HG03135 (cell line): Measurements from ENCODE around the gene TXNRD1.
"Not testable (repeated sequence)": the region's sequence is repeated elsewhere in the genome, so short reads cannot be mapped to it uniquely, and the experiment has no call there.

Source experiments
- ATAC-seq: cut with Tn5 transposase; IDR thresholded peaks from one replicate; pipeline ENCODE4 v1.9.1; 2021; ENCODE audit warnings: mild to moderate bottlenecking, moderate library complexity; ENCODE audit not compliant: unreplicated experiment

TXNRD1 gene

GRCh38 chr12:104189915-104190555, 25.5 kb upstream of the TXNRD1 start:
- no peak for ATAC-seq

DNA sequence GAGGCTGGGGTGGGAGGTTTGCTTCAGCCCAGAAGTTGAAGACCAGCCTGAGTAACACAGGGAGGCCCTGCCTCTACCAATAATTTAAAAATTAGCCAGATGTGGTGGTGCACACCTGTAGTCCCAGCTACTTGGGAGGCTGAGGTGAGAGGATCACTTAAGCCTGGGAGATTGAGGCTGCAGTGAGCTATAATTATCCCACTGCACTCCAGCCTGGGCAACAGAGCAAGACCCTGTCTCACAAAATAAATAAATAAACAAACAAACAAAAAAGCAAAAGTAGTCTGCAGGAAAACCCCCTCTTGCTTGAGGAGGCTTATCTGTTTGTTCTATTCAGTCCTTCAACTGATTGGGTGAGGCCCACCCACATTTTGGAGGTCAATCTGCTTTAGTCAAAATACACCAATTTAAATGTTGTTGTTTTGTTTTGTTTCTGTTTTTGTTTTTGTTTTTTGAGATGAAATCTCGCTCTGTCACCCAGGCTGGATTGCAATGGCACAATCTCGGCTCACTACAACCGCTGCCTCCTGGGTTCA, 24.9 kb upstream of the TXNRD1 start:
- no peak for ATAC-seq

GRCh38 chr12:104197264-104197663, 18.3 kb upstream of the TXNRD1 start:
- no peak for ATAC-seq

GRCh38 chr12:104199964-104200363, 15.6 kb upstream of the TXNRD1 start:
- ATAC-seq = no peak

DNA sequence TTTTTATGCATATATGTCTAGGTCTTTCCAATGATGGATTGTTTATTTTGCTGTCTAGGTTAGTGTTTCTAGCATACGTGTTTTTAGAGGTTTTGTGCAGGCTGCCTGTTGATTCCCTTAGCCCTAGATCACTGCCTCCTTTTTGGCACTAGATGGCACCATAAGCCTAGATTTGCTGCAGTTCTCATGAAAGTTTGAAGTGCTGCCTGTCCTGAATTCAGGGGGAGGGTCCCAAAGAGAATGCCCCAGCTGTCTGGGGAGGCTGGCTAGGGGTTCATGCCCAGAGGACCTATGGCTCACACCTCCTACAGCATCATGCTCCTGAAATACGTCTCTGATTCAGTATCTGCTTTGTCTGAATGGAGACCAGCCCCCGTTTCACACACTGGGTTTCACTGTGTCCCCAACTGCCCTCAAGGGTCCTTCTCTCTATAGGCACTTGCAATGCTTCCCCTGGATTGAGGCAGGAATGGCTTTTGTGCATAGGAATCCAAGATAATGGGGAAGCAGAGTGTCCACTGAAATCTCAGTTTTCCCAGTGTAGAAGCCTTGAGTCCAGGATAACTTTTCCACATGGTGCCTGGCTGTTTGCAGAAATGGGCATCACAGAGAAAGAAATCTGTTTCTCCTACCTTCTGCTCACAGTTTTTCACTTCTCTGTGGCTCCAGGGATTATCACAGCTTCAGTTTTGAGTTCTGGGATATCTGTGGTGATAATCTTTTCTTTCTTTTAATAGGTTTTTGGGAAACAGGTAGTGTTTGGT, 14.2 kb upstream of the TXNRD1 start:
- ATAC-seq = no peak

DNA sequence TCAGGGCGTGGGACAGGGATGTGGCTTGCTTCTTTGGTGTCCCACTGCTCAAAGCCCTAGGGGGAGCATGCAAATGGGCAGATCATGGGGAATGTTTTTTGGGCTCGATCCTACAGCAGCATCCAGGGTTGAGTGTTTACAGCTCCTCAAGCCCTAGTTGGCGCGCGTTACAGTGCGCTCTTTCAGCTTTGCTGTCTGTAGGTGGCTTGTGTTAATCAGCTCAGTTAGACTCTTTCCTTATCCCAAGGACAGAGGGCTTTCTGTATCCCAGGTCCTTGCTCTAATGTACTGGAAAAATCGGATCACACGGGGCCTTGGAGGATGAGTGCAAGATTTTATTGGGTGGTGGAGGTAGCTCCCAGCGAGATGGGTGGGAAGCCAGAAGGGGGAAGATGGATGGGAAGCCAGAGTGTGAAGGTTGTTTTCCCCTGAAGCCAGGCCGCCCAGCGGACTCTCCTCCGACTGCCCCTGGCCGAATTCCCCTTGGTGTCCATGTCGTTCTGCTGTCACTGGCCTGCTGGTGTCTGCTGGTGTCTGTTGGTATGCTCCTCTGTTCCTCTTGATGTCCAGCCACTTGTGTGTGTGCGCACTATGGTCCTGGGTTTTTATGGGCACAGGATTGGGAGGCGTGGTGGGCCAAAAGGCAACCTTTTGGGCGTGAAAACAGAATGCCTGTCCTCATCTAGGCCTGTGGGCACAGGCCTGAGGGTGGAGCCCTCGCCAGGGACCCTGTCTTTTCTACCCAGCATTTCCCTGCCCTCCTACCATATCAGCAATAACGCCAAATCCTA, 10.7 kb upstream of the TXNRD1 start:
- no peak for ATAC-seq

DNA sequence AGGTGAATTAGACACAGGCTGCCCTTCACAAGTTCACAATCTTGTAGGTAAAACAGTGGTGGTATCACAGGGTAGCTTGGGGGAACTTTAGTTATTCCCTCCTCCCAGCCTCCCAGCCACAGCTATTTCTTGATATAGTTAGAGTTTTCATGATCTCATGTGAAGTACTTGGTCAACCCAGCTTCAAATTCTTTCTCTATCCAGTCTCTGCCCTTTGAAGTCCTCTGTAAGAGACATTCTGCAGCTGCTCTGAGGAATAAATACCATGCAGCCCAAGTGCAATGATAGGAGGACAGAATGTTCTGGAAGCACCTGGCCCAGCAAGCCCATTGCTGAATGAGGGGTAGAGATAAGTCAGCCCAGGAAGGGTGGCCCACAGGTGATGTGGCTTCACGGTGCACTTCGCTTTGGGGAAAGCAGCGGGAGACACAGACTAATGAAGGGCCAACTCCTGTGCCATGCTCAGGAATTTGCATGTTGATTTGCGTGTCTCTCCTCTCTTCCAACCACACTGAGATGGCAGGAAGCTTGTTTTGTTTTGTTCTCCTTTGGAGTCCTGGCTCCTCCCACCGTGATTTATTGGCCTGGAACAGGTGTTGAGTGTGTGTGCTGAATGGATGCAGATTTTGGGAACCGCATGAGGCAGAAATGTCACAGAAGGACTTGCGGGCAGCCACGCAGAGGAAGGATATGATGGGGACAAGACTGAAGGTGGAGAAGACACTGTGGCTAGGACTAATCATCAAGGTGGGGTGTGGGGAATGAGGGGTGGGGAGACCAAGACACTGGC, 8.0 kb upstream of the TXNRD1 start:
- ATAC-seq = no peak

DNA sequence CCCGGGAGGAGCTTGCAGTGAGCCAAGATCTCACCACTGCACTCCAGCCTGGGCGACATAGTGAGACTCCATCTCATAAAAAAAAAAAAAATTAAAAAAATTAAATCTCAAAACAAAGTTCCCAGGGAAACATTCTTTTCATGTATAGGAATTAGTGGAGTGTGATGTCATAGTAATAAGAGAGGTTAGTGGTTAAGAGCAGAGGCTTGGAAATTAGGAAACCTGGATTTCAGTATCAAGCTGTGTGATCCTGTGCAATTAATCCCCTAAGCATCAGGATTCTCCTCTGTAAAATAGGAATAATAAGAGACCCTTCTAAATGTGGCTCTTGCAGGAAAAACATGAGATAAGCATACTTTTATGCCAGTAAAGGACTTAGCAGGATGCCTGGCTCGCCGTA, 3.1 kb upstream of the TXNRD1 start:
- ATAC-seq = no peak

- no peak for ATAC-seq
Measured at GRCh38 chr12:104213952-104214351, 1.6 kb upstream of the TXNRD1 start.

DNA sequence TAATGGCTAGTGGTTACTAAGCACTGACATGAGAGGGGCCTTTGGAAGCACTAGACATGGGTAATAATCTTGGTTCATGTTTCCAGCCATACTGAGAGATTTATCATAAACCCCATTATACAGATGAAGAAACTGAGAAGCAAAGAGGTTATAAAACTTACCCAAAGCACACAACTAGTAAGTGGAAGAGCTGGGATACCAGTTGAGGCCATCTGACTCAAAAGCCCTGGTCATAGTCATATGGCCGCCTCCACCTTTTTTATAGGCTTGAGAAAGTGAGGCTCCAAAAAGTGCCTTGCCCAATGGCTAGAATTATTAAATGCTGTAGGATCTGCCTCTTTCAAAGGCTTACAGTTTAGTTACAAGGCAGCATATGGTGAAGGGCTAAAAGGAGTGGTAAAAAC, 944 bp downstream of the TXNRD1 start:
- ATAC-seq = no peak

DNA sequence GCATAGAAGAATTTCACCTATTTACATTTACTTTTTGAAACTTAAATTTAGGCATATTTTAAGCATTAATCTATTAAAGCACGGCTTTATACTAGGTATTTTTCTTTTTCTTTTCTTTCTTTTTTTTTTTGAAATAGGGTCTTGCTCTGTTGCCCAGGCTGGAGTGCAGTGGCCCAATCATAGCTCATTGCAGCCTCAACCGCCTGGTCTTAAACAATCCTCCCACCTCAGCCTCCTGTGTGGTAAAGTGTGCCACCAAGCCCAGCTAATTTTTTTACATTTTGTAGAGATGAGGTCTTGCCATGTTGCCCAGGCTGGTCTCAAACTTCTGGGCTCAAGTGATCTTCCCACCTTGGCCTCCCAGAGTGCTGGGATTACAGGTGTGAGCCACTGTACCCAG, 2.9 kb downstream of the TXNRD1 start:
- not testable (repeated sequence) for ATAC-seq

GRCh38 chr12:104218935-104219334, 3.4 kb downstream of the TXNRD1 start:
- ATAC-seq = no peak

DNA sequence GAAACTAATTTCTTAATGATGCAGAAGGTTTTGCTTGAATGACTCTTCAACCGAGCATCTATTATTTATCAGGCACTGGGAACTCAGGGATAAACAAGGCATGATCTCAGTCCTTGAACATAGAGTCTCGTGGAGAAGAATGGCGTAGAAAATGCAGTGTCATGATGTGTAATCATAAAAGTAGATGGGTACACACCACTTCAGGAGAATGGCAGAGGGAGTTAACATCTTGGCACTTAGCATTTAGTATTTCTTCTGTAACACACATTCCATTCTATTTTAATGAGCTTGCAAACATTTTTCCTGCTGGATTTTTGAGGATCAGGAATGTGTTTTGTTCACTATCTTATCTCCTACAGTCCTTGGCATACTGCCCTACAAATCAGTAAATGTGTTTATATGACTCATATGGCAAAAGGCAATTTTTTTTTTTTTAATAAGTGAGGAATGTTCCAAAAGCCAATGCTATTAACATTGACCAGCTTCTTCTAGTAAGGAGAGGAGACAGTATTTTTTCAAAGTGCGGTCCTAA, 3.8 kb downstream of the TXNRD1 start:
- ATAC-seq = no peak

DNA sequence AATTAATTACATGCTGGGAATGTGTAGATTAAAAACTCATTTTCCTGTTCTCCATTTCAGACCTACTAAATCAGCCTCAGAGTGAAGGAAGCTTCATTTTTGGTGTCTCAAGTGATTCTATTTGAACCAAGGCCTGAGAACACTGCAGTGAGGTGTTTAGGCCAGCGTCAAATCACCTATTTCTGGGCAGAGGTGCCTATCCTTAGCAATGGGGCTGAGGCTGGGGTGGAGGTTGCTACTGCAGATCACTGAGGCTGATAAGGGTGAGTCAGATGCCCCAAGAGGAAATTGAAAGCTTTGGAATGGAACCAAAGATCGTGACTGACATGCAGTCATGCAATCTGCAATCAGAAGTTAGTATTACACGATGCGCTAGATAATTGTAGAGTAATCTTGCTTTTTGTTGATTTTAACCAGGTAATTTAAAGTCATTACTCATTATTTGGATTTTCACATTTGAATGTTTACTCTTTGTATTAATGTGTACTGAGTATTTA, 4.4 kb downstream of the TXNRD1 start:
- ATAC-seq = no peak

DNA sequence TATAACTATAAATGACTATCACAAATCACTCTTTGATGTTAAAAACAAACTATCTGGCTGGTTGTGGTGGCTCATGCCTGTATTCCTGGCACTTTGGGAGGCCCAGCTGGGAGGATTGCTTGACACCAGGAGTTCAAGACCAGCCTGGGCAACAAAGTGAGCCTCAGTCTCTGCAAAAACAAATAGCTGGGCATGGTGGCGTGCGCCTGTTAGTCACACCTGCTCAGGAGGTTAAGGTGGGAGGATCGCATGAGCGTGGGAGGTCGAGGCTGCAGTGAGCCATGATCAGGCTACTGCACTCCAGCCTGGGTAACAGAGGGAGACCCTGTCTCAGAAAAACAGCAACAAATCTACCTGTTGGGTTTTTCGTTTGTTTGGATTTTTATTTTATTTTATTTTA, 5.4 kb downstream of the TXNRD1 start:
- no peak for ATAC-seq

GRCh38 chr12:104222976-104223375, 7.4 kb downstream of the TXNRD1 start:
- ATAC-seq = no peak

GRCh38 chr12:104223712-104224111, 8.1 kb downstream of the TXNRD1 start:
- no peak for ATAC-seq

- no peak for ATAC-seq
Measured at GRCh38 chr12:104226672-104227071, 11.1 kb downstream of the TXNRD1 start.

DNA sequence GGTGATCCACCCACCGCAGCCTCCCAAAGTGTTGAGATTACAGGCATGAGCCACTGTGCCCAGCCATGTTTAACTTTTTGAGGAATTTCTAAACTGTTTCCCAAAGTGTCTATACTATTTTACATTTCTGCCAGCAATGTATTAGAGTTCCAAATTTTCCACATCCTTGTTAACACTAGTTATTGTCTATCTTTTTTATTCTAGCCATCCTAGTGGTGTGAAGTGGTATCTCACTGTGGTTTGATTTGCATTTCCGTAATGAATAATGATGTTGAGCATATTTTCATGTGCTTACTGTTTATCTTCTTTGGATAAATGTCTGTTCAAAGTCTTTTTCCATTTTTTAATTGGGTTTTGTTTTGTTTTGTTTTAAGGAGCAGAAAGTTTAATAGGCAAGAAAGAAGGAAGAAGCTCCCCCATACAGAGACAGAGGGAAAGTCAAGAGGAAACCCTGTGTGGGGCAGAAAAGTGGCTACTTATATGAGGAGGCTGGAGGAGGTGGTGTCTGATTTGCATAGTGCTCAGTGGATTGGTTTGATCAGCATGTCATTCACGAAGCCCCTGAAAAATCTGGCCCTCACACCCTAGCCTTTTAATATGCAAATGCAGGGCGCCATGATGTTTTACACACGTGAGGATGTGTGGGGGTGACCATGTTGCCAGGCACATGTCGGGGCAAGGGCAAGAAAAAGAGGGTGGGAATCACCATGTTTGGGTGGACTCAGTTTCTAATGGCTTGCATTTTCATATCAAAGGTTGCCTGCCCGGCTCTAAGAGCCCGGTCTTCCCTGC, 14.9 kb downstream of the TXNRD1 start:
- no peak for ATAC-seq
